NCI-H2196 (cell line): ENCODE data around the gene SIGLEC6.

Source experiments
- DNase-seq: peaks from one replicate; lab custom pipeline; 2025; ENCODE audit not compliant: unreplicated experiment; lab: John Stamatoyannopoulos, UW

SIGLEC6 gene

DNA sequence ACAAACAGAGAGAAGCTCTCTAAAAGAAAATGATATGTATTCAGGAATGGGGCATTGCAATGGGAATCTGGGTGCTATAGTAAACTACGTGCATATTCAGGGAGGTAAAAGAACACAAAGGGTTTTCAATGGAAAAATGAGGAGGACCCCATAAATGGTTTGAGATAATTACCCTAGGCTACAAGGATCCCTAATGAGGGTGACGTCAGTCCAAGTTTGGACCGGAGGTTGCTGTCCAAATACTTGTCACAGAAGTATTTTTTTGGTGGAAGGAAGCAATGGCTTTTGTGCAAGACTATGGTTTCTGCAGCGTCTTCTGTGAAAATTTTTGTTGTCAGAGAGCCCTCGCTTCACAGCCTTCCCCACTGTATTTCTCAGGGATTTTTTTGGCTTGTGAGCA, 54.1 kb downstream of the SIGLEC6 start:
- DNase-seq = no peak

- no peak for DNase-seq
Observed at GRCh38 chr19:51476164-51476563, 55.3 kb downstream of the SIGLEC6 start.

DNA sequence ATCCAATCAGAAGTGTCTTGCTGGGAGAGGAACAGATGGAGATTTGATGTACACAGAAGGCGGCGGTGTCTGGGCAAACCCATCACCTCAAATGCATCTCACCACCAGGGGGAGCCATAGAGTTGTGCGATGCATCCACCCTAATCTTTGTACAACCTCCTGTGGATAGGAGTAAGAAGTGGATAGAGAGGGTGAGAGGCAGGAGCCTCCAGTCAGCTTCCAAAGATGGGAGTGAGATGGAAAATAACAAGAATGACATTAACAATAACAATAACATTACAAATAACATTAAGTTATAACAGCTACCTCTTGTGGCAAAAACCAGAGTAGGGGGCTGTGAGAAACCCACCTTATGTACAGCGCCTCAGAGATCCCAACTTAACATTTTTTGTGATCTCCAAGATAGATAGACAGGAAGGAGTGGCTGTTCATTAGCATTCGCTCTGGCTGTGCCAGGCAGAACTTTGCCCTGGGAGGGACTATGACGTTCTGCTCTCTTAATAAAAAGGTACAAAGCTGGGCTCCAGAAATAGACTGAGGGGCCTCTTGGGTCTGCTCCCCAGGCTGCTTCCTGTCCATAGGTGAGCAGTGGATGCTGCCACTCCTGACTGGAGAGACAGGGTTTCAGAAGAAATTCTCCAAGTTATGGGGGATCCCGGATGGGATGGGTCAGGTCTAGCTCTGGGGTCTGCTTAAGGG, 58.3 kb downstream of the SIGLEC6 start:
- DNase-seq = peak; percentile 68

DNA sequence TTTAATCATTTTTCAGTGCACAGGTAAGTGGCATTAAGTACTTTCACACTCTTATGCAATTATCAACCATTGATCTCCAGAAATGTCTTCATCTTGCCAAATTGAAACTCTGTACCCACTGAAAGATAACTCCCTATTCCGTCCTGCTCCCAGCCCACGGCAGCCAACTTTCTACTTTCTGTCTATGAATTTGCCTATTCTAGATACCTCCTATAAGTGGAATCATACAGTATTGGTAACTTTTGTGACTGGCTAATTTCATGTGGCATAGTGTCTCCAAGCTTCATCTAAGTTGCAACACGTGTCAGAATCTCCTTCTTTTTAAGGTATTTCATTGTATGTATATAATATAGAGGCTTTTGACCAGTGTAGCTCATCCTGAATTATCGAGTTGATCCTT, 58.9 kb downstream of the SIGLEC6 start:
- no peak for DNase-seq

GRCh38 chr19:51471527-51471926, 59.9 kb downstream of the SIGLEC6 start:
- no peak for DNase-seq

DNA sequence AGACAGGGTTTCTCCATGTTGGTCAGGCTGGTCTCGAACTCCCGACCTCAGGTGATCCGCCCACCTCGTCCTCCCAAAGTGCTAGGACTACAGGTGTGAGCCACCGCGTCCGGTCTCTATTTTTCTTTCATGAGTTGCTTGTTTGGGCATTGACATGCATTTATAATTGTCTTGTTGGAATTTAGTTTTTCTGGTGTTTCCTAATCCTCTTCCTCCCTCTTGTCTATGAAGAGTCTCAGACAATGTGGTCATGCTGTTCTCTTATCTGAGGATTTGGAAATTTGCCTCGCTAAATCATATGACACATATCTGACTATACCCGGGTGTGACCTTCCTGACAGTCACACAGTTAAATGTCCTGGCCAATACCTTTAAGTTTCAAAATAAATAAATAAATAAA, 60.5 kb downstream of the SIGLEC6 start:
- DNase-seq = no peak

DNA sequence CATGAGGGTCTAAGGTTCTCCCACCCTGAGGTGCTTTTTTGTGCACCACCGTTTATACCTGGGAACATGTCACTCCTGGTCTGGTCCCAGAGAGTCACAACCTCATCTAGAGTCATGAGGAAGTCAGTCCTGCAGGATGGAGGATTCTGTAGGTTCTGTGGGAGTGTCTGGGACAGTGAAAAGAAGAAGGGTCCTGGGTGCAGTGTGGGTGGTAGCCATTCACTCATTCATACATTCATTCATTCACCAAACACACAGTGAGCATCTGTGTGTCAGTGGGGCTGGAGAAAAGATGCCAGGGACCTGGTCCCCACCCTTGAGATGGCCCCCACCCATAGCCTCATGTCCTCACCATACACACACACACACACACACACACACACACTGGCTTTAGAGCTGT, 61.8 kb downstream of the SIGLEC6 start:
- DNase-seq = no peak

DNA sequence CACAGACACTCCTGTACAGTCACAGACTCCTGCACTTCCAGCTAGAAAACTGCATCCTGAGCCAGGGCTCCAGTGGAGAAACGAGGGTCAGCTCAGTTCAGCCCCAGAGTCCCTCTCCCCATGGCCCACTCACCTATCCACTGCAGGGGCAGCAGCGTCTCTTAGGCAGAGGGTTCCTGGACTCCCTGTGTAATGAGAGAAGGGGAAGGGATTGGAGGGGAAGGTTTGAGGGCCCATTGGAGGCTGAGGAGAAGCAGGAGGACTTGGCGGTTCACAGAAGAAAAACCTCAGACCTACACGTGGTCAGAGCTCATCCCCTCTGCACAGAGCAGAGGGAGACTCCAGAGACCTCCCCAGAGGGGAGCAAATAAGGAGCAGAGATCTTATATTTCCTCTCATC, 62.3 kb downstream of the SIGLEC6 start:
- DNase-seq = no peak

DNA sequence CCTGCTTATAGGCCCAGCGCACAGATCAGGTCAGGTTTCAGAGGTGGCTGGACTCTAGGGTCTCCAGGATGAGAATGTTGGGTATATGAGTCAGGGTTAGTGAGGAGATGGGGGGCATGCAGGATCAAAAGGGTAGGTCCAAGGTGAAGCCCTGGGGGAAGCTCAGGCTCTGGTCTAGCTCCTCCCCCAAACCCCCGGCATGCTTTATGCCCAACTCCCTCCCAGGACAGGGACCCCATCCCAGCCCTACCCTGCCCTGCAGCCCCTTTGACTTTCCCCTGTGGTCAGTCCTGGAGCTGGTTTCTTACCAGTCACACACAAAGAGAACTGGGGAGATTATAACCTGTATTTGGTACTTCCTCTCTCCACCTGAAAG, 62.9 kb downstream of the SIGLEC6 start:
- no peak for DNase-seq

DNA sequence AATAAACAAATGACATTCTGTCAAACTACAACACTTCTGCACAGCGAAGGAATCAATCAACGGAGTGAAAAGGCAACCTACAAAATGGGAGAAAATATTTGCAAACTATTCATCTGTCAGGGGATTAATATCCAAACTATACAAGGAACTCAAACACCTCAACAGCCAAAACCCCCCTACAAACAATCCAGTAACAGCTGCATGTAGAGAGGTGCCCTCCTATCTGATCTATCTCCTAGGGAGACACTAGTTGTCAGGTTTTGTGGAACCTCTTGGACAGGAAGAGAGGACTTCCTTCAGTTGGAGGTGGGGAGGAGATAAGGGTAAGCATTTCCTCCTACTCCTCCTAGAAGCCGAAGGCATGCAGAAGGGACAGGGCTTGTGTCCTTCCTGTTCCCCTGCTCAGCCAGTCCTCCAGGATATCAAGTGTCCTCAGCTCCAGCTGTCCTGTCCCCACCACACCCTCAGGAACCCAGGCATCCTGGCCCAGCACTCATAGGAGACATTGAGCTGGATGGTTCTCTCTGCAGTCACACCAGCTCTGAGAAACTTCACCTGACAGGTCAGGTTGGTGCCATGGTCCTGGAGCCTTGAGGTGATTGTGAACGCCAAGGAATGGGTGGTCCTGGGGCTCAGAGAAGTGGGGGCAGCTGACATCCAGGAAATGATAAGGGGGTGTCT, 63.5 kb downstream of the SIGLEC6 start:
- no peak for DNase-seq
